ENCODE measurements around the gene PDIK1L.
"Not testable (repeated sequence)": the region's sequence is repeated elsewhere in the genome, so short reads cannot be mapped to it uniquely, and the experiment has no call there.

The PDIK1L gene

DNA sequence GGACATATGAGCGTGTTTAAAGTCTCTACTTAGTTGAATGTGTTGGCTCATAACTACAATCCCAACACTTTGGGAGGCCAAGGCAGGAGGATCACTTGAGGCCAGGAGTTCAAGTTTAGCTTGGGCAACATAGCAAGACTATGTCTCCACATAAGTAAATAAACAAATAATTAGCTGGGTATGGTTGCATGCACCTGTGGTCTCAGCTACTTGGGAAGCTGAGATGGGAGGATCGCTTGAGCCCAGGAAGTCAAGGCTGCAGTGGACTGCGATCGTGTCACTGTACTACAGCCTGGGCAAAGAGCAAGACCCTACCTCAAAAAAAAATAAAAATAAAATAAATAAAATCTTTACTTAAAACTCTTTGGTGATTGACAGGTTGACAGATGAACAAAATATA, 13.0 kb upstream of the PDIK1L start:
- no peak for DNase-seq
- TF ChIP-seq GATA1 (IDR thresholded peaks at IDR 0.05; ENCODE audit: low read depth, low read length) (no peak), POLR2A (IDR thresholded peaks at IDR 0.05; ENCODE audit: low read length) (no peak)

DNA sequence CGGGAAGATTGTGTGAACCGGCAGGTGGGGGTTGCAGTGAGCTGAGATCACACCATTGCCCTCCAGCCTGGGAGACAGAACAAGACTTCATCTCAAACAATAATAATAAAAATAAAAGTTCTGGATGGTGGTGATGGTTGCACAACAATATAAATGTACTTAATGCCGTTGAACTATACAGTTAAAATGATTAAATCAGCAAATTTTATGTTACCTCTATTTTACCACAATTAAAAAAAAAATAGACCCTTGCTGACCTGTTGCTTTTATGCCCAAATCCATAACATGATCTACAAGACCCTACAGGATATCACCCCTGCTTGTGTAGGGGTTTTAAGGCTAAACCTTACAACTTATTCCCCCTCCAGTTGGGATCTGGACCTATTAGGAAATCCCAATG, 11.8 kb upstream of the PDIK1L start:
- DNase-seq = no peak
- no peak for TF ChIP-seq GATA1 (IDR thresholded peaks at IDR 0.05; ENCODE audit: low read depth, low read length)
- TF ChIP-seq POLR2A (IDR thresholded peaks at IDR 0.05; ENCODE audit: low read length) = no peak

DNA sequence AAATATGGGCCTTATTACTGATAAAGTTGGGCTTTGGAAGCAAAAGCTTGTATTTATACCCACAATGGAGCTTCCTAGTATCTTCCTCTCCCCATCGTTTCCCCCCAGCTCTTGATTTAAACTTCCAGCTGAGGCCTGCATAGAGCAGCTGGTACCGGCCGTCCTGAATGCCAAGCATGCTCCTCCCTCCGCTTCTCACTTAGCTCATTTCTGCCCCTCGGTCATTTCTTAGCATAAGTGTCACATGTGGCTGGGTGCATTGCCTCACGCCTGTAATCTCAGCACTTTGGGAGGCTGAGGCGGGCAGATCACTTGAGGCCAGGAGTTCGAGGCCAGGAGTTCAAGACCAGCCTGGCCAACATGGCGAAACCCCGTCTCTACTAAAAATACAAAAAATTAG, 11.4 kb upstream of the PDIK1L start:
- not testable (repeated sequence) for DNase-seq

DNA sequence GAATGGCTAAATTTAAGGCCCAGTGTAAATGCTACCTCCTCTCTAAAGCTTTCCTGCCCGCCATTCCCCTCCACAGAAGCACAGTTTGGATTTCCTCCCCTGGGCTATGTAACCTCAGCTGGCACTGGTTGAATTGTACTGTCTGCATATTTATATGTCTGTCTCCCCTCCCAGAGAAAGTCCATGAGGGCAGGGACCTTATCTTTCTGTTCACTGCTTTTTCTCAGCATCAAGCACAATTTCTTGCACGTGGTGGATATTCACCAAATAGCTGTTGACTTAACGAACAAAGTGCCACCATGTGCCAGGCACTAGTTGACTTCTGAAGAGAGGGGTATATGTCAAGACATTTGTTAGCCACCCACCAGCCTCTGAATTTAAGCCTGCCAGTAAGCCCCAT, 9.5 kb upstream of the PDIK1L start:
- no peak for DNase-seq
- no peak for TF ChIP-seq GATA1 (IDR thresholded peaks at IDR 0.05; ENCODE audit: low read depth, low read length)
- no peak for TF ChIP-seq POLR2A (IDR thresholded peaks at IDR 0.05; ENCODE audit: low read length)

DNA sequence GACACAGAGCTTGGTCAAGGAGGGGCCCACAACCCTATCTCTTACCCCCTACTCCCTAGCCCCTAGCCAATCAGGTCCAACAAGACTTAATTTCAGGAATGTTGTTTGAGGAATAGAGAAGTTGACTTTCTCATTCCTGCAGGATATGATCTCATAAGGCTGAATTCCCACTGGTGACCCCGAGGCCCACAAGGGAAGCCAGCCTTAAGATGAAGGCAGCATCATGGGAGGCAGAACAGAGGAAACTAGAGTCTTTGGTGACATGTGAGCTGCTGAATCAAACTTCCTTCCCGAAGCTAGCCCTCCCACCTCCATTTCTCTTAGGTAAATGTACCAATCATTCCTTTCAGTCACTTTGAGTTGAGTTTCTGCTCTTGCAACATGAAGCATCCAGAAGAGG, 9.1 kb upstream of the PDIK1L start:
- no peak for DNase-seq
- no peak for TF ChIP-seq GATA1 (IDR thresholded peaks at IDR 0.05; ENCODE audit: low read depth, low read length)
- no peak for TF ChIP-seq POLR2A (IDR thresholded peaks at IDR 0.05; ENCODE audit: low read length)

DNA sequence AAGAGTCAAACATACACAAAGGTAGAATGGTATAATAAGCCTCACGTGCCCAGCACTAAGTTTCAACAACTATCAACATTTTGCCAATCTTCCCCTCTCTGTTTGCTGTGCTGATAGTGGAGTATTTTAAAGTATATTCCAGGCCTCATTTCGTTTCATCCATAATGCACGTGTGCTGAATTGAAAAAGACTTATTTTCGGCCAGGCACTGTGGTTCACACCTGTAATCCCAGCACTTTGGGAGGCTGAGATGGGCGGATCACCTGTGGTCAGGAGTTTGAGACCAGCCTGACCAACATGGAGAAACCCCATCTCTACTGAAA, 6.4 kb upstream of the PDIK1L start:
- not testable (repeated sequence) for DNase-seq

DNA sequence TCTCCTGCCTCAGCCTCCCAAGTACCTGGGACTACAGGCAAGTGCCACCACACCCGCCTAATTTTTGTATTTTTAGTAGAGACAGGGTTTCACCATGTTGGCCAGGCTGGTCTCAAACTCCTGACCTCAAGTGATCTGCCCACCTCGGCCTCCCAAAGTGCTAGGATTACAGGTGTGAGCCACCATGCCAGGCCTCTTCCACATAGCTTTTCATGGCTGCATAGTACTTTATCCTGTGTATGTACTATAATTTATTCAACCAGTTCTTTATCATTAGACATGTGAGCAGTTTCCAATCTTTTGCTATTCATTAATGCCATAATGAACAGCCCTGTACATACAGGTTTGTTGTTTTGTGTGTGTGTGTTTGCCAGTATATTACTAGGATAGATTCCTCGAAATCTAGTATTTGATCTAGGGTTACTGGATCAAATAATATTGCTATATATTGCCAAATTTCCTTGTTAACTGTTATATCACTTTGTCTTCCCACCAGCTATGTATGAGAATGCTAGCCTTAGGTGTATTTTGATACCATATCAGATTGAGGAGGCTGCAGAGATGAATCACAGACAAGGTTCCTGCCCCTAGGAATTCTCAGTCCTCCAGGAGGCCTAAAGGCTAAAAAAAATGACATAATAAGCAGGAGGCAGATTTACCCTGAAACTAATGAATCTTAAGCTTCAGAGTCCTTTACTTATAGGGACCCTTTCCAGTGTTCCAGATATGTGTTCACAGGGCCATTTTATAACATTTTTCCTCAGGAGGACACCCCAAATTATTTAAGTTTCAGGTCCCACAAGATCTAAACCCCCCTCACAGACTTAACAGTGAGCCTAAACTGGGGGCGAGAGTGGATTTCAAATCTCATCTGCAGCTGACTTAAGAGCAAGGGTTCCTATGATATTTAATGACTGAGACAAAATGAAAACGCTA, 2.1 kb upstream of the PDIK1L start:
- TF ChIP-seq POLR2A (IDR thresholded peaks at IDR 0.05; ENCODE audit: low read length) (no peak), GATA1 (IDR thresholded peaks at IDR 0.05; ENCODE audit: low read depth, low read length) (no peak)
- DNase-seq = peak in 1 of 2 experiments; percentile 49

DNA sequence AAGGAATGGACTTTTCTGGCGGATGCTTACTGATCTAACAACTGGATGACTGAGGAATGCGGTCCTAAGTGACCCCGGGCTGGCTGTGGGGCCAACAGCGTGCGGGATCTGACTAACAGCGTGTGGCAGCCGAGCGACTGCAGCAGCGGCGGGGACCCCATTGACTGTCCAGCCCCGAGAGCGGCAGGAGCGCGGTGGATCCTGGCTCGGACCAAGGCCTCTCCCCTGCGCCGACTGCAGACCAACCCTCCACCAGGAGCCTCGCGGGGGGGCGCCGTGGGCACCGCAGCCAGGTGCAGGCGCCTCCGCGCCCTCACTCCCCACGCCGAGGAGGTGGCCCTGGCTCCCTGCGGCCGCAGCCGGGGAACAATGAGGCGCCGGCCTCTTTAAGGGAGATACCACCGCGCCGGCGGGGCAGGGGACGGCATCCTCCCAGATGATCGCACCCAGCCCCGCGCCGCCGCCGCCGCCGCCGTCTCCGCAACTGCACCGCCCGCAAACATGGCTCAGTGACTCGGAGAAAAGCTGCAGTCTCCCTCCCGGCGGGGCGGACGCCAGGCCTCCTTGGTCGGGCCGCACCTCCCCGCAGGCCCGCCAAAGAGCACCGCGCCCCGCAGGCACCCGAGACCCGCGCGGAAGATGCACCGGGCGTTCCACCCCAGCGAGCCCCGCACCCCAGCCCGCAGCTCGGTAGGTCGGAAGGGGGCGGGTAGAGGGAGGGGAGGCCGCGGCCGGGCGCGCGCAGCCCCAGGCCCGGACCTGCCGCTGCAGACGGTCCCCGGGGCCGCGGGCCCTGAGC, 694 bp upstream of the PDIK1L start:
- no peak for TF ChIP-seq GATA1 (IDR thresholded peaks at IDR 0.05; ENCODE audit: low read depth, low read length)
- peak; percentile 58 for TF ChIP-seq POLR2A (IDR thresholded peaks at IDR 0.05; ENCODE audit: low read length)
- DNase-seq = peak; percentile 90 to 93

DNA sequence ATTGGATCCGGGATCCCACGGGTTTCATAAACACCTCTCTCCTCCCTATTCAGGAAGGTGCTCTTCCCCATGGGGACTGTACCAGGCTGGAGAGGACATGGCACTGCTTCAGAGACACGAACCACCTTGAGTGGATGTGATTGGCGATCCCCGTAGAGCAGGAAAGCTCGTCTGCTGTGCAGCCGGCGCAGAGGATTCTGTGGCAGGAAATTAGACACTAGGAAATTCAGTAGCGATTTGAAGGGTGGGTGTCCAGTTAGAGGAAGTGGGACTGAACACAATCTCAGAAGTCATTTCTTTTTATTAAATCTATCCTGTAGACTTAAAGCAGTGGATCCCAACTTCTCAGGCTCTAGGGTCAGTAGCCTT, 767 bp downstream of the PDIK1L start:
- no peak for DNase-seq
- TF ChIP-seq GATA1 (IDR thresholded peaks at IDR 0.05; ENCODE audit: low read depth, low read length) = no peak
- TF ChIP-seq POLR2A (IDR thresholded peaks at IDR 0.05; ENCODE audit: low read length) = no peak

DNA sequence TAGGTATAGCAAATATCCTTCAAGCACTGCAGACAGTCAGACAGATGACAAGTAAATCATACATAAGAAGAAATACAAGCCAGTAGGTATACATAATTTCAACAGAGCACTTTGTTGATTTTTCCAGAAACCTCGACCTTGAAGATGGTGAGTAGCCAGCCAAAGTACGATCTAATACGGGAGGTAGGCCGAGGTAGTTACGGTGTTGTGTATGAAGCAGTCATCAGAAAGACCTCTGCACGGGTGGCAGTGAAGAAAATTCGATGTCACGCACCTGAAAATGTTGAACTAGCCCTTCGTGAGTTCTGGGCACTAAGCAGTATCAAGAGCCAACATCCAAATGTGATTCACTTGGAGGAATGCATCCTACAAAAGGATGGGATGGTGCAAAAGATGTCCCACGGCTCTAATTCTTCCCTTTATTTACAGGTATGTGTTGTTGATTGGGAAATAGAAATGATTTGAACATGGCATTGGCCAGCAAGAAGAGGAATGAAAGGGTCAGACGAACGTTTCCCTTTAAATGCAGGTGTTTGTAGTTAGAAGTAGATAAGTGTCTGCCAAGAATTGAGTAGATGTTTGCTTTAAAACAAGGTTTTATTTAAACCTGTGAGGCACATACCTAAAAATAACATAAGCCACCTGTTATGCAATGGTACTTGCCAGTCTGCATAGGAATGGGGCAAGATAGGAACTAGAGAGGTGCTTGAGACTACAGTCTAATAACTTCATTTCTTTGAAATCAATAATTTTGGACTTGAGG, 2.7 kb downstream of the PDIK1L start:
- DNase-seq = peak in 1 of 2 experiments; percentile 24

DNA sequence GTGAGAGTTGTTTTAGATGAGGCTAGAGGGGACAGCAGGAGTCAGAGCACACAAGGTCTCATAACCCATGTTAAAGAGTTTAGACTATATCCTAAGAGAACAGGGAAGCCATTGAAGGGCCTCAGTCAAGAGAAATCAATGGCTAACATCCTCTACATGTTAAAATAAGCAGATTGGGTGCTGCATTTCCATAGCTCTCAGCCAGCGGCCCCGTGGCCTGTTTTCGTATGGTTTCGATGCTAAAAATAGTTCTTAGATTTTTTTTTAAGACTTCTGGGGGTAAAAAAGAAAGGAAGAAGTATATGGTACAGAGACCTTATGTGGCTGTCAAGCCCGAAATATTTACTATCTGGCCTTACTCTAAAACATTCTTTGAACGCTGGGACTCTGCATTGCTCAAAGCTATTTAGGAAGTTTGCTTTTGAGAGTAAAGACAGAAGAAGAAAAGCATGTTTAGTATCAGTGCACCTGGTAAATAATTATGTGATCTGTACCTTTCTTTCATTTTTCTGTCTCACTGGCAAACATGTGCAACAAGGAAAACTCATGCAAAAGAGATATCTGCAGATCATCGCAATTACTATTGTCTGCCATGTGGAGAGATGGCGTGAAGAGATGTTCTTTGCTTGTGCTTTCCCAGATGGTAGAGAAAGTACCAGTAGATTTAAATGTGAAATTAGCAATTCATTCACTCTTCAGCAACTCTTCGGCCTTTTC, 8.4 kb downstream of the PDIK1L start:
- TF ChIP-seq GATA1 (IDR thresholded peaks at IDR 0.05; ENCODE audit: low read depth, low read length) = no peak
- TF ChIP-seq POLR2A (IDR thresholded peaks at IDR 0.05; ENCODE audit: low read length) = no peak

More for the DNA sequence above, 2.7 kb downstream of the PDIK1L start:
- TF ChIP-seq GATA1 (IDR thresholded peaks at IDR 0.05; ENCODE audit: low read depth, low read length) = no peak

DNA sequence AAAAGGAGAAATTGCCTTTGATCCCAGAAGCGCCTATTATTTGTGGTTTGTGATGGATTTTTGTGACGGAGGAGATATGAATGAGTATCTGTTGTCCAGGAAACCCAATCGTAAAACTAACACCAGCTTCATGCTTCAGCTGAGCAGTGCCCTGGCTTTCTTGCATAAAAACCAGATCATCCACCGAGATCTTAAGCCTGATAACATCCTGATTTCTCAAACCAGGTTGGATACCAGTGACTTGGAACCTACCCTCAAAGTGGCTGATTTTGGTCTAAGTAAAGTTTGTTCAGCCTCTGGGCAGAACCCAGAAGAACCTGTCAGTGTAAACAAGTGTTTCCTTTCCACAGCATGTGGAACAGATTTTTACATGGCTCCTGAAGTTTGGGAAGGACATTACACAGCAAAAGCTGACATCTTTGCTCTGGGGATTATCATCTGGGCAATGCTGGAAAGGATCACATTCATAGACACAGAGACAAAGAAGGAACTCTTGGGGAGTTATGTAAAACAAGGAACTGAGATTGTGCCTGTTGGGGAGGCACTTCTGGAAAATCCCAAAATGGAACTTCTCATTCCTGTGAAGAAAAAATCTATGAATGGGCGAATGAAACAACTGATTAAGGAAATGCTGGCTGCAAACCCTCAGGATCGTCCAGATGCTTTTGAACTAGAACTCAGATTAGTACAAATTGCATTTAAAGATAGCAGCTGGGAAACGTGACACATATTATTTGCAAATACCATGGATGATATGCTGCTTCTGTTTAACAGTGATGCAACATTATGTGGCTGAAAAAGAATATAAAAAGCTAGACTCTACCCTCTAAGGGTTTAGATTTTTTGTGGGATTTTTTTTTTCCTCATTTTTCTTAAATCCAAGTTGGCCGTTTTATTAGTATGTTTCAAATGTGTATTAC, 10.5 kb downstream of the PDIK1L start:
- TF ChIP-seq POLR2A (IDR thresholded peaks at IDR 0.05; ENCODE audit: low read length) (no peak), GATA1 (IDR thresholded peaks at IDR 0.05; ENCODE audit: low read depth, low read length) (no peak)
- DNase-seq = peak; percentile 89

More for the DNA sequence above, 8.4 kb downstream of the PDIK1L start:
- DNase-seq = no peak

All from erythroblast (primary cell).